Endodermal cell (in vitro differentiated cells): ENCODE results near the gene ZNF783. TPM values are rescaled to one million over a fixed set of nuclear protein-coding genes. Genes with fewer than 3 reads are reported as not detected.

Source experiments
- DNase-seq: peaks from one replicate; pipeline ENCODE4 v3.0.0-alpha.2; 2017
- H3K27ac ChIP-seq: 2 replicates; pipeline ENCODE4 v1.5.1; 2013; ENCODE audit warnings: mild to moderate bottlenecking, low read depth, low read length, moderate library complexity
- H3K27me3 ChIP-seq: 2 replicates; pipeline ENCODE4 v1.6.1; 2013; ENCODE audit warnings: mild to moderate bottlenecking, low read length, moderate library complexity; ENCODE audit not compliant: insufficient read depth, control insufficient read depth, poor library complexity, severe bottlenecking
- H3K36me3 ChIP-seq: 2 replicates; pipeline ENCODE4 v1.7.0; 2013; ENCODE audit warnings: mild to moderate bottlenecking, low read length, moderate library complexity; ENCODE audit not compliant: control insufficient read depth, insufficient read depth
- H3K4me1 ChIP-seq: one replicate; pipeline ENCODE4 v1.7.0; 2013; ENCODE audit warnings: low read length; ENCODE audit not compliant: control insufficient read depth, insufficient read depth
- H3K4me3 ChIP-seq: 2 replicates; pipeline ENCODE4 v1.5.1; 2013; ENCODE audit warnings: mild to moderate bottlenecking, low read length, moderate library complexity
- H3K9ac ChIP-seq: 2 replicates; pipeline ENCODE4 v1.6.1; 2013; ENCODE audit warnings: mild to moderate bottlenecking, low read length, moderate library complexity; ENCODE audit not compliant: poor library complexity, severe bottlenecking; ENCODE audit errors: extremely low read depth
- H3K9me3 ChIP-seq: 2 replicates; pipeline ENCODE4 v1.6.1; 2013; ENCODE audit warnings: mild to moderate bottlenecking, low read length, moderate library complexity; ENCODE audit not compliant: control insufficient read depth
- H3K27ac Mint-ChIP-seq: 2 replicates; pipeline ENCODE4 v1.8.0; 2020; ENCODE audit warnings: mixed read lengths
- H3K27me3 Mint-ChIP-seq: 2 replicates; pipeline ENCODE4 v1.8.0; 2021; ENCODE audit warnings: mild to moderate bottlenecking, mixed read lengths; ENCODE audit not compliant: insufficient read depth
- H3K36me3 Mint-ChIP-seq: 2 replicates; pipeline ENCODE4 v1.8.0; 2020; ENCODE audit warnings: low read depth, mixed read lengths
- H3K4me1 Mint-ChIP-seq: 2 replicates; pipeline ENCODE4 v1.8.0; 2020; ENCODE audit warnings: mixed read lengths
- H3K4me3 Mint-ChIP-seq: 2 replicates; pipeline ENCODE4 v1.8.0; 2020; ENCODE audit warnings: mild to moderate bottlenecking, moderate library complexity, mixed read lengths
- H3K9me3 Mint-ChIP-seq: 2 replicates; pipeline ENCODE4 v1.8.0; 2020; ENCODE audit warnings: mild to moderate bottlenecking, mixed read lengths
- WGBS, 2 experiments: methylation state at CpG; one replicate each; pipeline versions ENCODE4 v1.1.5 to v1.1.7; 2013; ENCODE audit warnings: missing lambda C conversion rate in 2 of 2, mixed read lengths in 1 of 2; ENCODE audit not compliant: insufficient coverage in 1 of 2, insufficient read length in 1 of 2; 5-methylcytosine and 5-hydroxymethylcytosine counted together
- total RNA-seq, 2 donors: library from RNA; stranded (reverse); fragmentation: NEBNext Ultra II Directional in 1 of 2; extraction: Animal tissue kit (Norgen Biotek cat#: 25700) in 1 of 2; gene quantifications; 2 replicates in 1 of 2; 3 replicates in 1 of 2; pipeline ENCODE4 v1.2.1, GENCODE V29; 2021
- TF ChIP-seq, protein P1 (sequence below): fragments of 200-600 bp; sonication (generic); conservative IDR thresholded peaks from 2 replicates; pipeline ENCODE4 v1.5.0; 2021; ENCODE audit warnings: antibody characterized with exemption, mild to moderate bottlenecking

ZNF783 gene
- total RNA-seq, 2 donors from 2014 or later, result 12.1 to 13.2 TPM

DNA sequence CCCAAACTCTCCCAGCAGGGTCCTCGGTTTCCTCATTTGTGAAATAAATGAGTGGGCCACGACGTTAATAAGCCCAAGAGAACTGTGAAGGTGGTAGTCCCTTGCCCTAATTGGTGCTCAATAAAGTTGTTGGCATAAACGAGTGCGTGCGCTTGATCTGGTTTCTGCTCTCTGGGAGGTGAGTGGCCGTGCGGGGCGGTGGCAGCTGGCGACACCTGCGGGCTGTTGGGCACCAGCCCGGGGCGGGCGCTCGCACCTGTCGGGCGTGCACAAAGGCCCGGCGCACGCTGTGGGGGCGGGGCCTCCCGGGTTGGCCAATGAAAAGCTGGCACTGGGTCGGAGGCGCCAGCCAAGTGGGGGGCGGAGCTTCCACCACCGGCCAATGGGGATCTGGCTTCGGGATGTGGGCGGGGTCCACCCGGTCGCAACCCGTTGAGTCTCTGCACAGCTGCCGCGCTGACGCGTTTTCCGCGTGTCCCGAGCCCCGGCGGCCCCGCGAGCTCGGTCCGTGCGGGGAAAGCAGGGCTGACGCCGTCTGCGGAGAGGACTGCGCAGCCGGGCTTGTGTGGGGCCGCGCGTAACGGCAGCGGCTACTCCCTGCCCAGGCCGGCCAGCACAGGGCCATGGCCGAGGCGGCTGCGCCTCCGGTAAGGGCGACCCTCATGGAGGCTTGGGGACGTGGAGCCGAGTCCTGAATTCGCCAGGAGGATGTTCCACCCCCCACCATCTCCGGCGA lies 23.0 kb downstream of the ZNF783 start:
- TF ChIP-seq, protein P1, sequence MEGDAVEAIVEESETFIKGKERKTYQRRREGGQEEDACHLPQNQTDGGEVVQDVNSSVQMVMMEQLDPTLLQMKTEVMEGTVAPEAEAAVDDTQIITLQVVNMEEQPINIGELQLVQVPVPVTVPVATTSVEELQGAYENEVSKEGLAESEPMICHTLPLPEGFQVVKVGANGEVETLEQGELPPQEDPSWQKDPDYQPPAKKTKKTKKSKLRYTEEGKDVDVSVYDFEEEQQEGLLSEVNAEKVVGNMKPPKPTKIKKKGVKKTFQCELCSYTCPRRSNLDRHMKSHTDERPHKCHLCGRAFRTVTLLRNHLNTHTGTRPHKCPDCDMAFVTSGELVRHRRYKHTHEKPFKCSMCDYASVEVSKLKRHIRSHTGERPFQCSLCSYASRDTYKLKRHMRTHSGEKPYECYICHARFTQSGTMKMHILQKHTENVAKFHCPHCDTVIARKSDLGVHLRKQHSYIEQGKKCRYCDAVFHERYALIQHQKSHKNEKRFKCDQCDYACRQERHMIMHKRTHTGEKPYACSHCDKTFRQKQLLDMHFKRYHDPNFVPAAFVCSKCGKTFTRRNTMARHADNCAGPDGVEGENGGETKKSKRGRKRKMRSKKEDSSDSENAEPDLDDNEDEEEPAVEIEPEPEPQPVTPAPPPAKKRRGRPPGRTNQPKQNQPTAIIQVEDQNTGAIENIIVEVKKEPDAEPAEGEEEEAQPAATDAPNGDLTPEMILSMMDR, result peak; percentile 46
- Mint-ChIP-seq H3K36me3 (peaks cover 15% of the 10 kb centered on the region), H3K9me3 (no peaks in the 10 kb centered on the region), H3K4me1 (peaks cover 4% of the 10 kb centered on the region), H3K4me3 (peak overlapping the region; percentile 69), H3K27ac (no peak overlapping the region), H3K27me3 (peaks cover 15% of the 10 kb centered on the region)
- no peaks in the 10 kb centered on the region for H3K4me1 ChIP-seq
- WGBS, 2 experiments, result 2 to 10% methylated on average over 11 to 66 of the region's 66 CpGs
- peak overlapping the region; percentile 91 for H3K4me3 ChIP-seq
- peaks cover 5% of the 10 kb centered on the region for H3K36me3 ChIP-seq
- no peak overlapping the region for H3K27ac ChIP-seq
- H3K27me3 ChIP-seq, result no peaks in the 10 kb centered on the region
- DNase-seq, result peak; percentile 99
- peak overlapping the region; percentile 74 for H3K9ac ChIP-seq
- no peaks in the 10 kb centered on the region for H3K9me3 ChIP-seq

DNA sequence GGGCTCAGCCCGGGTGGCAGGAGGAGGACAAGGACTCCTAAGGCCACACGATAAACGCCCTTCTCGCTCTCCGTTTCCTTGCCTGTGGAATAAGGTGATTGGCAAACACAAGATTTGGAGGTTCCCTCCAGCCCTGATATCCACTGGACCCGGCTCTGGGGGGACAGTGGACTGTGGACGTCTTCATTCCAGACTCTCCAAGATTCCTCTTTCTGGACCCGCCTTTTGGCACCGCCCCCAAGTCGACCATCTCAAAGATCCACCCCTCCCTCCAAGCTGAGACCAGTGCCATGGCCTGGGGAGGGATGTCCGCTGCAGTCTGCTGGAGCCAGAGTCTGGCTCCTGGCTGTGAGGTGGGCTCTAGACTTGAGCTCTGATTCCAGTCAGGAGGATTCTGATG lies 23.6 kb downstream of the ZNF783 start:
- Histone ChIP-seq H3K27me3 (no peaks in the 10 kb centered on the region), H3K4me1 (no peaks in the 10 kb centered on the region), H3K36me3 (peaks cover 1% of the 10 kb centered on the region), H3K4me3 (peak overlapping the region; percentile 91), H3K9ac (peak overlapping the region; percentile 74), H3K27ac (no peak overlapping the region), H3K9me3 (no peaks in the 10 kb centered on the region)
- WGBS, 2 experiments, result 16% methylated on average over 6 to 11 of the region's 11 CpGs
- Mint-ChIP-seq H3K36me3 (peaks cover 12% of the 10 kb centered on the region), H3K27ac (peak overlapping the region; percentile 60), H3K9me3 (no peaks in the 10 kb centered on the region), H3K27me3 (peaks cover 15% of the 10 kb centered on the region), H3K4me3 (peak overlapping the region; percentile 69), H3K4me1 (peaks cover 4% of the 10 kb centered on the region)
- TF ChIP-seq, protein P1, result no peak
- DNase-seq, result peak; percentile 70

DNA sequence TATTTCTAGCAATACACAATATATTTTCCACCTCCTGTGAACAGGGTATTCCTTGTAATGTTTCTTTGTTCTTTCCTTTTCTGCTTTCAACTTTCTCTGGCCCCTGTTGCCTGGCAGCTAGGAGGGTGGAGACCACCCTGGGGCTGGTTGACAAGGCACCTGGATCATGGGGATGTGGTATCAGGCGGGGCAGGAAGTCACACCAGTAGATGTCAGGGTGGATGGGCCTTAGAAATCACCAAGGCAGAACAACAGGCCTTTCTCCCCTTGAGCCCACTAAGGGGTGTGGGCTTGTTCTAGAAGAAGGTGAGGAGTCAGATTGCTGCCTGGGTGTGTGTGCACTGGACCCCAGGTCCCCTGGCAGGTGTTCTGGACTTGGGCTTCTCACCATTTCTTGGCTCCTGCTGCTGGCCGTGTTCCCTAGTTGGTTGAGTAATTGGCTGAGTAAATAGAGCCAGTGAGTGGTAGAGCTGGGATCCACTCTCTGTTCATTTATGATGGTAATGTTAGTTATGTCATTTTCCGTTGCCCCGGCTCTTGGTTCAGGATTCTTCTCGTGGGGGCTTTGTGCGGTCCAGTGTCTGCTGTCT lies 24.9 kb downstream of the ZNF783 start:
- DNase-seq, result no peak
- Mint-ChIP-seq H3K4me1 (peaks cover 4% of the 10 kb centered on the region), H3K36me3 (peaks cover 6% of the 10 kb centered on the region), H3K27me3 (peaks cover 15% of the 10 kb centered on the region), H3K9me3 (no peaks in the 10 kb centered on the region), H3K27ac (no peak overlapping the region), H3K4me3 (no peak overlapping the region)
- WGBS, 2 experiments, result 95% methylated on average over 6 of the region's 6 CpGs
- Histone ChIP-seq H3K9me3 (no peaks in the 10 kb centered on the region), H3K4me3 (no peak overlapping the region), H3K4me1 (no peaks in the 10 kb centered on the region), H3K27me3 (no peaks in the 10 kb centered on the region), H3K36me3 (no peaks in the 10 kb centered on the region), H3K27ac (no peak overlapping the region), H3K9ac (no peak overlapping the region)
- TF ChIP-seq, protein P1, result no peak
